T-helper 17 cell (primary cell): Measurements from ENCODE around the gene ADIPOR1. TPM values are rescaled to one million over a fixed set of nuclear protein-coding genes. Genes with fewer than 3 reads are reported as not detected.
A peak's percentile ranks its signal among the peaks of the same experiment; 100 is the strongest.

Experiments
- ATAC-seq: fragments of 150-1000 bp; cut with Tn5 transposase; 2 replicates; pipeline ENCODE4 v1.10.0; 2021; ENCODE audit warnings: mild to moderate bottlenecking, moderate library complexity
- DNase-seq, 3 donors: peaks; one replicate each; pipeline versions ENCODE4 v3.0.0 to v3.0.0-alpha.2; 2020 to 2021
- H3K9me3 ChIP-seq: one replicate; pipeline ENCODE4 v1.7.0; 2013; ENCODE audit warnings: low read length, mild to moderate bottlenecking; ENCODE audit not compliant: control insufficient read depth, poor library complexity, severe bottlenecking
- H3K27ac Mint-ChIP-seq: one replicate; pipeline ENCODE4 v1.8.0; 2022; ENCODE audit warnings: mild to moderate bottlenecking, moderate library complexity, mixed read lengths
- H3K27me3 Mint-ChIP-seq: one replicate; pipeline ENCODE4 v1.8.0; 2022; ENCODE audit warnings: mixed read lengths
- H3K36me3 Mint-ChIP-seq: one replicate; pipeline ENCODE4 v1.8.0; 2022; ENCODE audit warnings: low read depth, mixed read lengths
- H3K4me1 Mint-ChIP-seq: one replicate; pipeline ENCODE4 v1.8.0; 2022; ENCODE audit warnings: mild to moderate bottlenecking, mixed read lengths
- H3K4me3 Mint-ChIP-seq: one replicate; pipeline ENCODE4 v1.8.0; 2022; ENCODE audit warnings: mild to moderate bottlenecking, moderate library complexity, mixed read lengths
- total RNA-seq, 4 donors: library from RNA in 2 of 4; stranded (reverse) in 2 of 4; gene quantifications; one replicate each; pipeline ENCODE4 v1.2.3 and lab custom pipeline; 2022 to 2026

The ADIPOR1 gene
- total RNA-seq, 2 donors from 2014 or later: 65.8 to 126 TPM

GRCh38 chr1:202965422-202965821, 7.3 kb upstream of the ADIPOR1 start:
- ATAC-seq: no peak
- H3K27ac Mint-ChIP-seq: peak overlapping the region; percentile 79

GRCh38 chr1:202964791-202965410, 6.8 kb upstream of the ADIPOR1 start:
- DNase-seq (no peak), ATAC-seq (no peak)
- Mint-ChIP-seq H3K4me1 (peaks cover 32% of the 10 kb centered on the region), H3K4me3 (no peak overlapping the region), H3K36me3 (peaks cover 5% of the 10 kb centered on the region), H3K27ac (peak overlapping the region; percentile 79), H3K27me3 (no peaks in the 10 kb centered on the region)
- no peaks in the 10 kb centered on the region for H3K9me3 ChIP-seq

More at GRCh38 chr1:202965422-202965821, 7.3 kb upstream of the ADIPOR1 start:
- Mint-ChIP-seq H3K27me3 (no peaks in the 10 kb centered on the region), H3K36me3 (peaks cover 5% of the 10 kb centered on the region), H3K4me1 (peaks cover 32% of the 10 kb centered on the region), H3K4me3 (no peak overlapping the region)
- no peaks in the 10 kb centered on the region for H3K9me3 ChIP-seq
- no peak for DNase-seq

GRCh38 chr1:202961220-202961880, 3.2 kb upstream of the ADIPOR1 start:
- Mint-ChIP-seq H3K36me3 (peaks cover 5% of the 10 kb centered on the region), H3K27me3 (no peaks in the 10 kb centered on the region), H3K4me3 (no peak overlapping the region), H3K27ac (no peak overlapping the region), H3K4me1 (peaks cover 29% of the 10 kb centered on the region)
- DNase-seq (no peak), ATAC-seq (no peak)
- no peaks in the 10 kb centered on the region for H3K9me3 ChIP-seq

GRCh38 chr1:202959276-202959620, 1.1 kb upstream of the ADIPOR1 start:
- peak overlapping the region; percentile 98 for H3K27ac Mint-ChIP-seq
- H3K4me3 Mint-ChIP-seq: no peak overlapping the region
- ATAC-seq (no peak), DNase-seq (no peak)
- no peaks in the 10 kb centered on the region for H3K9me3 ChIP-seq
- H3K36me3 Mint-ChIP-seq: peaks cover 4% of the 10 kb centered on the region
- H3K27me3 Mint-ChIP-seq: no peaks in the 10 kb centered on the region
- peaks cover 27% of the 10 kb centered on the region for H3K4me1 Mint-ChIP-seq

GRCh38 chr1:202958544-202959275, 598 bp upstream of the ADIPOR1 start:
- ATAC-seq (peak; percentile 43), DNase-seq (peak in 1 of 3 donors; percentile 11)
- H3K9me3 ChIP-seq: no peaks in the 10 kb centered on the region
- Mint-ChIP-seq H3K4me3 (peak overlapping the region; percentile 98), H3K27me3 (no peaks in the 10 kb centered on the region), H3K4me1 (peaks cover 29% of the 10 kb centered on the region), H3K36me3 (peaks cover 4% of the 10 kb centered on the region), H3K27ac (peak overlapping the region; percentile 98)

- H3K4me3 Mint-ChIP-seq: peak overlapping the region; percentile 98
- no peak for ATAC-seq
- H3K27ac Mint-ChIP-seq: peak overlapping the region; percentile 98
- H3K9me3 ChIP-seq: no peaks in the 10 kb centered on the region
- DNase-seq: no peak
- H3K36me3 Mint-ChIP-seq: peaks cover 2% of the 10 kb centered on the region
- peaks cover 37% of the 10 kb centered on the region for H3K4me1 Mint-ChIP-seq
- H3K27me3 Mint-ChIP-seq: no peaks in the 10 kb centered on the region
These were observed 1.1 kb downstream of the ADIPOR1 start for GRCh38 chr1:202956969-202957368.

GRCh38 chr1:202954057-202954745, 3.9 kb downstream of the ADIPOR1 start:
- Mint-ChIP-seq H3K27ac (peak overlapping the region; percentile 60), H3K36me3 (peaks cover 2% of the 10 kb centered on the region), H3K4me3 (no peak overlapping the region), H3K27me3 (no peaks in the 10 kb centered on the region), H3K4me1 (peaks cover 40% of the 10 kb centered on the region)
- ATAC-seq (no peak), DNase-seq (no peak)
- H3K9me3 ChIP-seq: no peaks in the 10 kb centered on the region

- no peak overlapping the region for H3K4me3 Mint-ChIP-seq
- ATAC-seq: no peak
These were observed 4.7 kb downstream of the ADIPOR1 start for GRCh38 chr1:202953392-202953791.

GRCh38 chr1:202952818-202953217, 5.3 kb downstream of the ADIPOR1 start:
- ATAC-seq: peak; percentile 38
- no peak overlapping the region for H3K4me3 Mint-ChIP-seq
- H3K36me3 Mint-ChIP-seq: peaks cover 8% of the 10 kb centered on the region
- H3K9me3 ChIP-seq: no peaks in the 10 kb centered on the region
- no peaks in the 10 kb centered on the region for H3K27me3 Mint-ChIP-seq
- peaks cover 37% of the 10 kb centered on the region for H3K4me1 Mint-ChIP-seq
- no peak for DNase-seq
- peak overlapping the region; percentile 62 for H3K27ac Mint-ChIP-seq

More at GRCh38 chr1:202953392-202953791, 4.7 kb downstream of the ADIPOR1 start:
- Mint-ChIP-seq H3K4me1 (peaks cover 35% of the 10 kb centered on the region), H3K27me3 (no peaks in the 10 kb centered on the region), H3K36me3 (peaks cover 3% of the 10 kb centered on the region), H3K27ac (no peak overlapping the region)
- no peak for DNase-seq
- H3K9me3 ChIP-seq: no peaks in the 10 kb centered on the region

- Mint-ChIP-seq H3K4me3 (no peak overlapping the region), H3K36me3 (peaks cover 8% of the 10 kb centered on the region), H3K27ac (no peak overlapping the region), H3K27me3 (no peaks in the 10 kb centered on the region), H3K4me1 (peaks cover 32% of the 10 kb centered on the region)
- ATAC-seq (no peak), DNase-seq (no peak)
- H3K9me3 ChIP-seq: no peaks in the 10 kb centered on the region
These were observed 6.0 kb downstream of the ADIPOR1 start for GRCh38 chr1:202952099-202952498.

GRCh38 chr1:202951437-202951836, 6.7 kb downstream of the ADIPOR1 start:
- Mint-ChIP-seq H3K4me3 (no peak overlapping the region), H3K27me3 (no peaks in the 10 kb centered on the region), H3K4me1 (peaks cover 31% of the 10 kb centered on the region), H3K27ac (no peak overlapping the region), H3K36me3 (peaks cover 8% of the 10 kb centered on the region)
- ATAC-seq (no peak), DNase-seq (no peak)
- no peaks in the 10 kb centered on the region for H3K9me3 ChIP-seq

GRCh38 chr1:202945483-202945882, 12.6 kb downstream of the ADIPOR1 start:
- DNase-seq (no peak), ATAC-seq (no peak)
- Mint-ChIP-seq H3K4me1 (peaks cover 4% of the 10 kb centered on the region), H3K27me3 (no peaks in the 10 kb centered on the region), H3K36me3 (peaks cover 12% of the 10 kb centered on the region), H3K4me3 (no peak overlapping the region), H3K27ac (no peak overlapping the region)
- no peaks in the 10 kb centered on the region for H3K9me3 ChIP-seq

GRCh38 chr1:202944438-202944921, 13.6 kb downstream of the ADIPOR1 start:
- DNase-seq: no peak
- no peaks in the 10 kb centered on the region for H3K27me3 Mint-ChIP-seq
- H3K4me1 Mint-ChIP-seq: peaks cover 4% of the 10 kb centered on the region
- H3K4me3 Mint-ChIP-seq: no peak overlapping the region
- ATAC-seq: no peak
- H3K27ac Mint-ChIP-seq: no peak overlapping the region
- H3K9me3 ChIP-seq: no peaks in the 10 kb centered on the region
- H3K36me3 Mint-ChIP-seq: peaks cover 12% of the 10 kb centered on the region
